Hematopoietic multipotent progenitor cell (in vitro differentiated cells): Measurements from ENCODE around the gene DOCK3. TPM values are rescaled to one million over a fixed set of nuclear protein-coding genes. Genes with fewer than 3 reads are reported as not detected.

ENCODE experiments used
- DNase-seq, 3 donors: peaks; one replicate each; pipeline ENCODE4 v3.0.0-alpha.2; 2011 to 2015; ENCODE audit warnings: low read depth in 2 of 3, low spot score in 2 of 3
- total RNA-seq: library from RNA; depleted of rRNA; stranded (reverse); fragments of >200 nt; gene quantifications from one replicate; pipeline ENCODE4 v1.2.3, GENCODE V29; 2012

Gene DOCK3, protein sequence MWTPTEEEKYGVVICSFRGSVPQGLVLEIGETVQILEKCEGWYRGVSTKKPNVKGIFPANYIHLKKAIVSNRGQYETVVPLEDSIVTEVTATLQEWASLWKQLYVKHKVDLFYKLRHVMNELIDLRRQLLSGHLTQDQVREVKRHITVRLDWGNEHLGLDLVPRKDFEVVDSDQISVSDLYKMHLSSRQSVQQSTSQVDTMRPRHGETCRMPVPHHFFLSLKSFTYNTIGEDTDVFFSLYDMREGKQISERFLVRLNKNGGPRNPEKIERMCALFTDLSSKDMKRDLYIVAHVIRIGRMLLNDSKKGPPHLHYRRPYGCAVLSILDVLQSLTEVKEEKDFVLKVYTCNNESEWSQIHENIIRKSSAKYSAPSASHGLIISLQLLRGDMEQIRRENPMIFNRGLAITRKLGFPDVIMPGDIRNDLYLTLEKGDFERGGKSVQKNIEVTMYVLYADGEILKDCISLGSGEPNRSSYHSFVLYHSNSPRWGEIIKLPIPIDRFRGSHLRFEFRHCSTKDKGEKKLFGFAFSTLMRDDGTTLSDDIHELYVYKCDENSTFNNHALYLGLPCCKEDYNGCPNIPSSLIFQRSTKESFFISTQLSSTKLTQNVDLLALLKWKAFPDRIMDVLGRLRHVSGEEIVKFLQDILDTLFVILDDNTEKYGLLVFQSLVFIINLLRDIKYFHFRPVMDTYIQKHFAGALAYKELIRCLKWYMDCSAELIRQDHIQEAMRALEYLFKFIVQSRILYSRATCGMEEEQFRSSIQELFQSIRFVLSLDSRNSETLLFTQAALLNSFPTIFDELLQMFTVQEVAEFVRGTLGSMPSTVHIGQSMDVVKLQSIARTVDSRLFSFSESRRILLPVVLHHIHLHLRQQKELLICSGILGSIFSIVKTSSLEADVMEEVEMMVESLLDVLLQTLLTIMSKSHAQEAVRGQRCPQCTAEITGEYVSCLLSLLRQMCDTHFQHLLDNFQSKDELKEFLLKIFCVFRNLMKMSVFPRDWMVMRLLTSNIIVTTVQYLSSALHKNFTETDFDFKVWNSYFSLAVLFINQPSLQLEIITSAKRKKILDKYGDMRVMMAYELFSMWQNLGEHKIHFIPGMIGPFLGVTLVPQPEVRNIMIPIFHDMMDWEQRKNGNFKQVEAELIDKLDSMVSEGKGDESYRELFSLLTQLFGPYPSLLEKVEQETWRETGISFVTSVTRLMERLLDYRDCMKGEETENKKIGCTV (N-terminal part only)
- total RNA-seq = 1.3 TPM

DNA sequence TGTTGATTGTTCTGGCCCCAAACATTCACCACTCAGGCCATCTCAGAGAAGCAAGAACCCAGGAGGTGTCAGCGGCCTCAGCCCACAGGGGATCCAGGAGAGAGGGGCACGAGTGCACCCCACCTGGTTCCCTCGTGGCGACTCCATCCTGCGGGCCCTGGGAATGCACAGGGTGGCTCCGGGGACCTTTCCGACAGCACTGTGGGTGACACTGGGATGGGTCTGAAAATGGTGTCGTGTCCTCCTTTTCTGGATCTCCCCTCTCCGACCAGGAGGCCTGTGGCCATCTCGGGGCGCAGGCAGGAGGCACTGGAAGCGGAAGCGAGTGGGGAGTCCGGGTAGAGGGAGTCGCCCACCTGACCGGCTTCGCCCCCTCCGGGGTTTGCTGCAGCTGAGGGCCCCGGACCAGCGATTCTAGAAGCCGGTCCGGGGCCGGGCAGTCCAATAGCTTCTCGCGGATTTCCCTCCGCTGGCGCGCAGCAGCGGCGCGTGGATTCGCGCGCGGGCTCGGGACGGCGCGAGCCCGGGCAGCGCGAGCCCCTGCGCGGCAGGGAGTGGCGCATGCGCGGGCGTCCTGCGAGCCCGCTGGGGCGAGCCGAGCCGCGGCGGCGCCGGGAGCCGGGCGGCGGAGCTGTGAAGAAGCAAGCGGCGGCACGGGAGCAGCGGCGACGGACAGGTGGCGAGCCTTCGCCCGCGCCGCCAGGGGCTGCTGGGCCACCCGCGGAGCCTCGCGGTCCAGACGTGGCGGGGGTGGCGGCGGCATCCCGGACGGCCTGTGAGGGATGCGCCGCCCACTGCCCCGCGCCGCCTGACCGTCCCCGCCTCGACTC lies at the start of gene DOCK3:
TSS of gene DOCK3 (plus strand) at position 579 of the 830 bp plus-strand sequence. CDS start 337 bp downstream, outside the sequence.
- peak; percentile 50 to 70 (median 69) for DNase-seq

DNA sequence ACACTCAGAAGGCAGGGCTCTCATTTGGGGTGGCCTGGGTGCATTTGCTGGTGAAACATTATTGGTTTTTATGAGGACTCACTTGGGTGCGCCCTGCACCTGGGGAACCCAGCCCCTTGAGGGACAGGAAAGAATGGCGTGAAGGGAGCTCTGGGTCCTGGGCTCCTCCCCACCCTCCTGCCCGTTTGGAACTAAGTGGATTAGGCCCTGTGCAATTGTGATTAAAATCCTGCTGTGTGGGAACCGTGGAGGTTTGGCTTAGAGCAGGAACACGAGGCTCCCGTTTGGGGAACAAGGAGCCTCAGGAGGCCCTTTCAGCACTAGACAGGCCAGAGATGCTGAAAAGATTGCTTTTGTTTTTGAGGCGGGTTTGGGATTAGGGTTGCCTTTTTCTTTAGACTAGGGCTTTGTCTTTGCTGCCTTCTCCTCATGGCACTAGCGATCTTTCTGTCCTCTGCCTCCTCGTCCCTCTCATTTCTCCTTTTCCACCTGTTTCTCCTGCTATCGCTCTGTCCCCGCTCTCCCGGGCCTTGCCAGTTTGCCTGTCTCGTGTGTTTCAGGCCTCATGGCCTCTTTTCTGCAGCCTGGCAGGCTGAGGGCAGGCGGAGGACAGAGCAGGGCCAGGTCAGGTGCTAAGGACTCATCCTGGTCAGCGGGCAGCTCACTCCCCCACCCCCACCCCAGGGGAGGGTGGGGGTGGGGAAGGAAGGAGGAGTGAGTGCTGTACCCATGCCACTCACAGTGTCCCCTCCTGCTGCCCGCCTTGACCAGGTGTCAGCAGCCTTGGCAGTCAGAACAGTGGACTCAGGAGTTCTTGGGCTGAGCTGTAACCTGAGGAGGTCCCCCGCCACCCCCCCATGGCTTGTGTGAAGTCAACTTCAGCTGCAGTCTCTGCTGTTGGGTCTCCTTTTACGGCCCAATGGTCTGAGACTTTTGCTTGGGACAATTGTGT lies 49.2 kb upstream of the DOCK3 start:
- no peak for DNase-seq

DNA sequence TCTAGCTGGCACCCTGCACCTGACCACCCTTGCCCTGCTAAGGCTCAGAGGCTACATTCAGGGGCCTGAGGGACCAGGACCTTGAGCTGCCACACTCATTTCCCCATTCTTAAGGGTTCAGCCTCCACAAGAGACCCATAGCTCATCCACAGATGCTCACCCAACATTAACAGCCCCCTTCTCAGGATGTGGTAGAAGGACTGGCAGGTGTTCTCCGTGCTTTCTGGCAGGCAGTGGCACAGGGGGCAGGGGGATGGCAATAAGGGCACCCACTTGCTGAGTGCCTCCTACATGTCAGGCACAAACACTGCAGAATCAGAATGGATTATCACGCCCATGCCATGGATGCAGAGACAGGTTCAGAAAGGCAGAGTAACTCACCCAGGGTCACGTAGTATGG lies 48.3 kb upstream of the DOCK3 start:
- peak in 1 of 3 donors; percentile 50 for DNase-seq

- DNase-seq = peak in 2 of 3 donors; percentile 53 to 71
Observed at GRCh38 chr3:50627407-50628051, 47.2 kb upstream of the DOCK3 start.

DNA sequence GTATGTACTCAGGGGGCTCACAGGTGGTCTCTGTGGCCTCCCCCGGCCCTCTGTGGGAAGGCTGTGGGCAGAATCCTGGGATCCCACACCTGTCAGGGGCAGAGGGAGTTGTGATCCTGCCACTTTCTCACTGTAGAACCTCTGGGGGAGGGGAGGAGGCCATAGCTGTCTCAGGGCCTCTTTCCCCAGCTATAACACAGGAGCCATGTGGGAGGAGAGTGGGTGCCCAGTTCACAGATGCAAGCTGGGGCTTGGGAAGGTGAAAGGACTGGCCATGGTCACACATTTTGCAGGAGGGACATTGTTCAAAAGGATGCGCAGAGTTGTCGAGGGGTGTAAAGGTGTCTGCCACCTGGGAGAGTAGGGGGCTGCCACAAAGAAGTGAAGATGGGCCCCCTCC lies 46.1 kb upstream of the DOCK3 start:
- no peak for DNase-seq

GRCh38 chr3:50630394-50630793 lies 44.3 kb upstream of the DOCK3 start:
- no peak for DNase-seq

DNA sequence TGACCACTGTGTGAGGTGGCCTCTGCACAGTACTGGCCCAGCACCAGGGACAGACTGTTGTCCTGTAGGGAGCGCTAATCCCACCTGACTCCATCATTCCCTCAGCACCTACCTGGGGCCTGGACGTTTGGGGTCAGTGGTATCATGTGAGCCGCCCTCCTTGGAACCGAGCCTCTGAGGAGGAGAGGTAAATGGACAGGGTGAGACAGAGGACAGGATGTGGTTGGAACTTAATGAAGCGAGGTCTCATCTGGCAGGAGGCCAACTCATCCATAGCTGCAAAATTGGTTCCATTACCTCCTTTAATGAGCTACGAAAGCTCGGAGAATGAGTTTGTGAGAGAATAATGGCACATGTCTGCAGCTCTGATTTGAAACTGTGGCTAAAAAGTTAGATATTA lies 43.9 kb upstream of the DOCK3 start:
- no peak for DNase-seq

- DNase-seq = peak in 2 of 3 donors; percentile 47 to 78
Observed at GRCh38 chr3:50632450-50632849, 42.3 kb upstream of the DOCK3 start.

DNA sequence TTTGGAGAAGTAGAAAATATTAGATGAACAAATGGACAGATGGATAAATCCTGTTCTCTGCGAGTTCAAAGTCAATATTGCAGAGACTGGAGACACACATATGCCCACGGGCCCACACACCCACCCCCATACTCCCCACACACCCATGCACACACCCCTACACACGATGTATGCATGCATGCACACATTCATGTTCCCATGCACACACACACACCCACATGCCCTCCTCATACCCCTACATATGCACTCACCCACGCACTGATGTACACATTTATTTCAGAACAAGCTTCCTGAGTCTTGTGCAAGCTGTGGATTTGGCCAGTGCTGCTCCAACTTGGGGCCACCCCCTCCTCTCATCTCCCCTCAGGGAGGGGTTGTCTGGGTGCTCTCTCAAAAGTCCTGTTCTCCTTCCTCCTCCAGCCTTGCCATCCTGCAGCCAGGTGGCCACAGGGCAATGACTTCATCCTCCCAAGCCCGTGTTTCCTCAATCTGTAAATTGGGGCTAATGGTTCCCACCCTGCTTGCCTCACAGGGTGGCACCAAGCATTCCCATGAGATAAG lies 41.4 kb upstream of the DOCK3 start:
- no peak for DNase-seq

DNA sequence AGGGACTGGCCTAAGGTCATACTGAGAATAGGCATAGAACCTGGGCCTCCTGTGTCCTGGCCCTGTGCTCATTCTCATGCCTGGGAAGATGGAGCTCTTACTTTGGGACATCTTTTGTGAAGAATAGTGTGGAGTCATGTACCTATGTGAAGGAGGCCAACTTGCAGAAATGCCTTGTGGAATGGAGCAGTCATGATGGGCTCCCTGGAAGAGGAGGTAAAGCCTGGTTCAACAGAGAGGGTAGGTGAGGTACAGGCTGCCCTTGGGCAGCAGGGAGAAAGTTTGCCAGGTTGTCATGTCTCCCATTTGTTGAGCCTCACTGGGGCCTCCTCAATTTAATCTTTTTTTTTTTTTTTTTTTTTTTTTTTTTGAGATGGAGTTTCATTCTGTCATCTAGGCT lies 39.7 kb upstream of the DOCK3 start:
- no peak for DNase-seq

DNA sequence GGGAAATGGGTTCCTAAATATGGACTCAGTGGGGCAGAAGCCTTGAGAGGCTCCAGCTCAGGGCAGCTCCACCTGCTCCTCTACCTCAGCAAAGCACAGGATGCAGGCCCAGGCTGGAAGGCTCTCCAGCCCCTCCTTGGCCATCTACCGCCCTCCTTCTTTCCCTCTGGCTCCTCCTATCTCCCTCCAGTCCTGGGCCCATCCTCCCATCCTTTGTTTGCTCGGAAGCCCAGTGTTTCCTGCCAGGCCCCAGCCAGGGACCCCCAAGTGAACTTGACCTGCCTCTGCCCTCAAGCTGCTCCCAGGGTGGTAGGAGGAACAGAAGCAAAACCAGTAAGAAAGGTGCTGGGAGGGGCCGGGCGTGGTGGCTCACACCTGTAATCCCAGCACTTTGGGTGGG lies 37.7 kb upstream of the DOCK3 start:
- no peak for DNase-seq

- DNase-seq = no peak
Observed at GRCh38 chr3:50637945-50638344, 36.8 kb upstream of the DOCK3 start.

DNA sequence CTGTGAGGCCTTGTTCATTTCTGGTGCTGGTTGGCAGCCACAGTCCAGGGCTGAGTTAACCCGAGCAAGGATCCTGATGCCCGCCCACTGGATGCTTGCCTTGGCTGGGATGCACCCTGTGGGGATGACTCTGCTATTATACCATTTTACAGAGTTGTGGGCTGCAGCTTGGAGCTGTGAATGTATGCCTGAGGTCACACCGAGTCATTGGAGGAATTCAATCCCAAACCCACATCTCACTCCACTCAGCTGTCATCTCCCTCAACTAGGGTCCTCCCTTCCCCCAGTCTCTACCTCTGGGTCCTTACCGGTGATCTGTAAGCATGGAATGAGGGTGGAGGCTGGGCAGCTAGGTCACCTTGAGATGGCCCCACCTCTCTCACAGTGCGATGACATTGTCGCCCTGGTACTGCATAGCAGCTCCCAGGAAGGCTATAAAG lies 35.7 kb upstream of the DOCK3 start:
- DNase-seq = no peak

- no peak for DNase-seq
Observed at GRCh38 chr3:50642382-50642781, 32.3 kb upstream of the DOCK3 start.

DNA sequence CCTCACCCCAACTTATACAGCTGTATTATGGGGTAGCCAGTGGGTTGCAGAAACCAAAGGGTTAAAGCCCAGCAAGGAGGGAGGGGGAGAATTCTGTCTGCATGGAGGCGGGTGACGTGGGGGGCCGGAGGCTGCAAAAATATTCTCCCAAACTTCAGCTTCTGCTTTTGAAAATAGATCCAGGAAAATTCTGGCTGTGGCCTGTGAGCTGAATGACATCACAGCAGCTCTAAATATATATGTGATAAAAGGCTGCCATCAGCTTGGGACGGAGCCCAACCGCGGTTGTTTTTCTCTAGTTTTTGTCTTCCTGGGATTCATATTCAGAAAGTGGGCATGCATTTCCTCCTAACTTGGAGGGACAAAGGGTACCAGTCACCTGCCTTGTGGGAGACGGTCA lies 30.2 kb upstream of the DOCK3 start:
- DNase-seq = no peak

GRCh38 chr3:50645378-50645777 lies 29.3 kb upstream of the DOCK3 start:
- no peak for DNase-seq

GRCh38 chr3:50648313-50648712 lies 26.4 kb upstream of the DOCK3 start:
- DNase-seq = no peak

GRCh38 chr3:50648944-50649343 lies 25.8 kb upstream of the DOCK3 start:
- DNase-seq = no peak
